H1 (cell line): ENCODE data around the gene DRAXIN. TPM values are rescaled to one million over a fixed set of nuclear protein-coding genes. Genes with fewer than 3 reads are reported as not detected.

Experiments used
- CHD1 ChIP-seq: IDR thresholded peaks from 2 replicates; pipeline ENCODE4 v1.6.1; 2012; ENCODE audit warnings: low read depth, low read length, improper control_type of control experiment
- CHD2 ChIP-seq: IDR thresholded peaks from 2 replicates; pipeline ENCODE4 v1.6.1; 2012; ENCODE audit warnings: low read length, improper control_type of control experiment
- SP4 ChIP-seq: IDR thresholded peaks from 2 replicates; pipeline ENCODE4 v1.6.1; 2012; ENCODE audit warnings: low read length, inconsistent platforms
- polyA plus RNA-seq, 7 experiments: library from polyadenylated mRNA; depleted of rRNA in 3 of 7; stranded (reverse) in 5 of 7; unstranded in 2 of 7; fragments of >200 nt in 5 of 7; fragments of 200-250 nt in 2 of 7; gene quantifications; 1 replicate in 5 of 7; 2 replicates in 1 of 7; 4 replicates in 1 of 7; pipeline versions ENCODE4 v1.2.1 to v1.2.3, GENCODE V29; 2011 to 2013; ENCODE audit warnings: missing spikeins in 2 of 7, mixed read lengths in 2 of 7
- total RNA-seq: library from RNA; stranded (reverse); fragmentation: NEBNext Ultra II Directional; extraction: Animal tissue kit (Norgen Biotek cat#: 25700); gene quantifications from 2 replicates; pipeline ENCODE4 v1.2.1, GENCODE V29; 2021

The DRAXIN gene
- total and polyA plus RNA-seq, 2 of the 8 experiments (the other 6 are each of a cell fraction or from before 2014, with no cell fraction given): 4.6 to 17.6 TPM

- TF ChIP-seq SP4 (no peak), CHD1 (no peak), CHD2 (no peak)
- TF ChIP-seq, all 59 proteins: peak for 0
Observed at GRCh38 chr1:11769274-11769673, 77.8 kb downstream of the DRAXIN start (continued).
